GM18907 (cell line): ENCODE measurements around the gene SIX5.

ENCODE experiments used
- ATAC-seq: cut with Tn5 transposase; IDR thresholded peaks from one replicate; pipeline ENCODE4 v1.9.1; 2021; ENCODE audit warnings: mild to moderate bottlenecking, moderate library complexity; ENCODE audit not compliant: unreplicated experiment

The SIX5 gene

DNA sequence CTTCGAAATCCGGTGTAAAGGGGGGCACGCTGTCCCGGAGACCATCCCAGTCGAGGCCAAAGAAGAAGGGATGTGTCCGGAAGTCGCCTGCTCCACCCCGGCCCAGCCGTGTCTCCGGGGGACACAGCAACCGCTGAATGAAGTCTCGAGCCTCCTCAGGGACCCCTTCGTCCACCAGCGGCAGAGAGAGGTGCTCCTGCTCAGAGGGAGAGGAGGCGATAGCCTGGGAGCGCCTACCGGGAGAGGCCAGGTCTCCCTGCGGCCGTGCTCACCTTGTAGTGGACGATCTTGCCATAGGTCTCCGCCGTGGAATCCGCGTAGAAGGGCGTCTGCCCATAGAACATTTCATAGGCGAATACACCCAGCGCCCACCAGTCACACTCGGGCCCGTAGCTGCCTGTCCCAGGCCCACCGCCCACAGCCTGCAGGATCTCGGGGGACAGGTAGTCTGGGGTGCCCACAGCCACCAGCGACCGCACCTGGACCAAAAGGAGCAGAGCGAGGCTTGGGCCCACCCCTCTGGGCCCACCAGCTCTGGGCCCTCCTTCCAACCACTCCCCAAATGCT, 8.4 kb upstream of the SIX5 start:
- ATAC-seq, result no peak

DNA sequence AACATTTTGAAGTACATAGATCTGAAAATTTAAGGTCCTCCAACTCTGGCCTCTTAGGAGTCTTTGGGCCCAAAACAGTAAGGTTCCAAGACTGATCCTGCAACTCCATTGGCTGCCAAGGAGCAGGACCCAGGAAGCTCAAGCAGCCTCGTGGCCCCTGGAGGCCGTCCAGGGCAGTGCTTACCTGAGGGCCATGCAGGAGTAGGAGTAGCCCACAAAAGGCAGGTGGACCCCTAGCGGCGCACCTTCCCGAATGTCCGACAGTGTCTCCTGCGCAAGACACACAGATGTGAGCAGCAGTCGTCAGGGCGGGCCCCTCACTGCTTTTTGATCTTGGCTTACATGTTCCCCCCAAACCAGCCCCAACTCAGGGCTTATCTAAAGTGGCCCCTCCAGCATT, 5.7 kb upstream of the SIX5 start:
- no peak for ATAC-seq

DNA sequence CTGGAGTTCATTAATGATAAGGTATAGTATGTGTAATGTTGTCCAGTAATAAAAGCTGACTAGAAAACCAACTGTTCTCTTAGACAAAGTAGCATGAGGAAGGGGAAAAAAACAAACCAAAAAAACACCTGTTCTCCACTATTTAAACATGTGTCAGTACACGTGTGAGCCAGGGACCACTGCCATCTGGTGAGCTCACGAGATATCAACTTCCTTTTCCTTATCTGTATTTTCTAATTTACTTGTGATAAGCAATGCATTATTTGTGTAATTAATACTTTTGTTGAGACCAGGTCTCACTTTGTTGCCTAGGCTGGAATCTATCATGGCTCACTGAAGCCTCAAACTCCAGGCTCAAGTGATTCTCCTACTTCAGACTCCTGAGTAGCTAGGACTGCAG, 4.3 kb upstream of the SIX5 start:
- no peak for ATAC-seq

GRCh38 chr19:45772912-45773311, 3.9 kb upstream of the SIX5 start:
- ATAC-seq, result no peak

- no peak for ATAC-seq
These were observed 3.2 kb upstream of the SIX5 start for GRCh38 chr19:45772130-45772840.

DNA sequence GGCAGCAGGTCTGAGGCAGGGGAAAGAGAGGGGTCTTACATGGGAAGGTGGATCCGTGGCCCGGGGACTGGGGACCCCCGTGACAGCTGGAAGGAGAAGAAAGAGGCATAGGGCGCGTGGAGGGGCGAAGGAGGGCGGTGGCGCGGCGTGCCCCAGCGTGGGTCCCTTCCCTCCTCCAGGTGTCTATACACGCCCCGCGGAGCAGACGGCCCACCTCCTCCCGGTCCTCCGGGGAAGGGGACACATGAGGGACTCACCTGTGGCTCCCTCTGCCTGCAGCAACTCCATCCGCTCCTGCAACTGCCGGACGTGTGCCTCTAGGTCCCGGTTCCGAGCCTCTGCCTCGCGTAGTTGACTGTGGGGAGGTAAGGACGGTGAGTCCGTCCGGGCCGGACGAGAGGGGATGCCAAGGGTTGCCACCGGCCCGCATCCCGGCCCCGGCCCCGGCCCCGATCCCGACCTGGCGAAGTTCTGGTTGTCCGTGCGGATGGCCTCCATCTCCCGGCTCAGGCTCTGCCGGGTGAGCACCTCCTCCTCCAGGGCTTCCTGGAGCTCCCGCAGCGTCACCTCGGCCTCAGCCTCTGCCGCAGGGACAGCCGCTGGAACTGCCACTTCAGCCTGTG, 2.4 kb upstream of the SIX5 start:
- no peak for ATAC-seq

GRCh38 chr19:45770192-45771101, 1.4 kb upstream of the SIX5 start:
- peak; percentile 55 for ATAC-seq

GRCh38 chr19:45769821-45770191, 754 bp upstream of the SIX5 start:
- ATAC-seq, result peak; percentile 12

GRCh38 chr19:45768655-45768983, 433 bp downstream of the SIX5 start:
- no peak for ATAC-seq

DNA sequence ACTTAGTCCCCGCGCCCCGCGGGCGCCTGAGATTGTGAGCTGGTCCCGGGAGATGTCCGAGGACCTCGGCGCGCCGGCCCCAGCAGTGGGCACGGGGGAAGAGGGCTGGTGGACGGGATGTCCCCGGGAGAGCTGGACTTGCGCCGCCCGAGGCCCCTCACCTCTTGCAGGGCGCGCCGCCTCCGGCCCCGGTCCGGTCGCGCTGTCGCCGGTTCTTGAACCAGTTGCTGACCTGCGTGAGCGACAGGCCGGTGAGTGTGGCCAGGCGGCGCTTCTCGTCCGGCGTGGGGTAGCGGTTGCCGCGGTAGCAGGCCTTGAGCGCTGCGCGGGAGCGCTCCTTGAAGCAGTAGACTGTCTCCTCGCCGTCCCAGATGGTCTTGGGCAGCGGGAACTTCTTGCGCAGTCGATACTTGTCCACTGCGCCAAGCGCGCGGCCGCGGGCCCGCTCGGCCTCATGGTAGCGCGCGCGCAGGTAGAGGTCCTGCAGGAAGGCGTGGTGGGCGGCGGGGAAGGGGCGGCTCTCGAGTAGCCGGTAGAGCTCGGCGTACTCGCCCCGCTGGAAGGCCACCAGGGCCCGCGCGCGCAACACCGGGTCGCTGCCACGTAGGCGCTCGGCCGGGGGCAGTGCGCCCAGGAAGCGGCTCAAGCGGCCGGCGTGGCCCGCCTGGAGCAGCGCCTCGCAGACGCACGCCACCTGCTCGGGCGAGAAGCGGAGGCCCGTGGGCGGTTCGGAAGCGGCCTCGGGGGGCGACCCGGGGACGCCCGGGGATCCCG, 984 bp downstream of the SIX5 start:
- ATAC-seq, result no peak

DNA sequence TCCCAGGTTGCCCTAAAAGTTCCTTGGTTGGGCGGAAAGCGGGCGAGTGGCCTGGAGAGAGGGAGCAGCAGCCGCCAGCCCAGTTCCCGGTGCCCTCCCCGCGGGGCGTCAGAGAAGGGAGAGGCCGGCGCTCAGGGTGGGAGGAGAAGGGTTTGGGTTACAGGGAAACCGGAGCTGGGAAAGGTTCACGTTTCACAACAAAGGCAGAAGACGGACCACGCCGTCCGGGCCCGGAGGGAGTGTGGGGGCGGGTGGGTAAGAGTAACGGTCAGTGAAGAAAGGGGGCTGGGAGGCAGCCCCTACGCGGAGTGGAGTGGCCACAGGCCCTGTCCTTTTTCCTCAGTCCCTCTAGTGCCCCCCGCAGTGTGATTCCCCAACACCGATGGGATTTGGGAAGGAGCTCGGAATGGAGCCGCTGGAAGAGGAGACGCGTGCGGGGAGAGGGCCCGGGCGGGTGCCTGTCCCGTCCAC, 1.6 kb downstream of the SIX5 start:
- no peak for ATAC-seq

DNA sequence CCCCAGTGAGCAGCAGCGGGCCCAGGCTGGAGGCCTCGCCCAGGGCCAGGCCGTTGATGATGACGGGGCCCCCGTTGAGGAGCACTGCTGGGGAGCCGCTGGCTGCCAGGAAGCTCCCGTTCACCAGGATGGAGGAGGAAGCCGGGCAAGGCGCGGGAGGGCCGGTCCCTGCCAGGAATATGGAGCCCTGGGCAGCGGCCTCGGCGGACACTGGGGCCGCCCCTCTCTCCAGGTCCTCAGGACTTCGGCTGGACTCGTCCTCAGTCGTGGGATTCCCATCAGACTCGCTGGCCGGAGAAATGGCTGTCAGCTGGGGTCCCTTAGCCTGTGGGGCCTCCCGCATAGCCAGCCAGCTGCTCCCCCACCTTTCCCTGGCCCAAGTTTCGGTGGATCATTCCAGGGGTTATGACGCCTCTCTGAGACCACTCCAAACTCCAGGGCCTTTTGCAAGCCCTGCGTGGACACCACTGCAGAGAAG, 2.1 kb downstream of the SIX5 start:
- no peak for ATAC-seq

- ATAC-seq, result no peak
These were observed 2.7 kb downstream of the SIX5 start for GRCh38 chr19:45766296-45766868.

DNA sequence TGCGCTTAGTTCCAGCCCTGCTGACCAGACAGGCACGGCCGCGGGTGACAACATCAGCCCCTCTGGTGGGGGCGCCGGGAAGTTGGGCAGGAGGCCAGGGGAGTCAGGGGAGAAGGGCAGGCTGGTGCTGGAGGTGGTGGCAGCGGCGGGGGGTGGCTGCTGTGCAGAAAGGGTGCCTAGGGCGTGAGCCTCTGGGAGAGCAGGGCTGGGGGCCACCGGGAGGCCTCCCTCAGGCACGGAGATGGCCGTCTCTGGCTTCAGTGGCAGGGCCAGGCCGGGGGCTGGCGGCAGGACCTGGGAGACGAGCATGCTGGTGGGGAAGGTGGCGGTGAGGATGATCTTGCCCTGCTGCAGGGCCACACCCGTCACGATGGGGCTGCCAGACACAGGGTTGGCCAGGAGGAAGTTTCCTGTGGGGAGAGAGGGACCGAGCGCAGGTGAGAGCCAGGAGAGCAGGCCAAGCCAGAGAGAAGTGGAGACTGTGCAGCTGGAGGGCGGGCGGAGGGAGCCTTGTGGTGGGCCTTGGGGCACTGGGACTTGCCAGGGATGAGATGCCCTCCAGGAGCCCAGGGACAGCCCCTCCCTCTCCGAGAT, 3.3 kb downstream of the SIX5 start:
- ATAC-seq, result no peak

DNA sequence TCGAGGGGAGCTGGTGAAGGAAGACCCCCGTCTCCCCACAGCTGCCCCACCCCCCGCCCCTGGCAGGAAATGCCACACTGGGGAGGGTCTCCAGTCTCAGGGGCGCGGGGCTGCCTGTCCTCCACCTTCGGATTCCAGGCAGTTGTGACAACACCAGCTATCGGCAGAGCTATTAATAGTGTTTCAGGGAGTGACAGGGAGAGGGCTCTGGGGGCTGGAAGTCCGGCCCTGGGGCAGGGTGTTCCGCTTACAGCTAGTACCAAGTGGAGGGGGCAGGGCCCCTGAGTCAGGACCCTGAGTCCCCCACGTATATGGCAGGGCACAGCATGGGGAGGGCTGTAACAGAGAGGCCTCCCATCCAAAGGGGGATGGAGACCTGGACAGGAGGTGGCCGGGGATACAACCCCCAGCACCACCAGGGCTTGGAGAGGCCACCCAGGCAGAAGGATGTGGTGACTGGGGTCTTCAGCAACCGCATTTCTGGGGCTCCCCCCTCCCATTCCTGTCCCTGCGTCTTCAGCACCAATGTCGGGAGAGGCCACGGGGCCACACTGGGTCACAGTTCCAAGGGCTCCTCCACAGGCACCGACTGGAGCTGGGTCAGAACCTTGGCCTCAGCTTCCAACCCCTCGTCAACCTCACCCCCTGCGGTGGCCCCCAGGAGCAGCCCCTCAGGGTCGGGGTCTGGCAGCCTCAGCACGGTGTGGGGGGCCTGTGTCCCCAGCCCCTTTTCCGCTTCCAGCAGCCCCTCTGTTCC, 3.9 kb downstream of the SIX5 start:
- no peak for ATAC-seq

GRCh38 chr19:45764475-45764874, 4.6 kb downstream of the SIX5 start:
- ATAC-seq, result no peak

- no peak for ATAC-seq
These were observed 5.3 kb downstream of the SIX5 start for GRCh38 chr19:45763691-45764294.

DNA sequence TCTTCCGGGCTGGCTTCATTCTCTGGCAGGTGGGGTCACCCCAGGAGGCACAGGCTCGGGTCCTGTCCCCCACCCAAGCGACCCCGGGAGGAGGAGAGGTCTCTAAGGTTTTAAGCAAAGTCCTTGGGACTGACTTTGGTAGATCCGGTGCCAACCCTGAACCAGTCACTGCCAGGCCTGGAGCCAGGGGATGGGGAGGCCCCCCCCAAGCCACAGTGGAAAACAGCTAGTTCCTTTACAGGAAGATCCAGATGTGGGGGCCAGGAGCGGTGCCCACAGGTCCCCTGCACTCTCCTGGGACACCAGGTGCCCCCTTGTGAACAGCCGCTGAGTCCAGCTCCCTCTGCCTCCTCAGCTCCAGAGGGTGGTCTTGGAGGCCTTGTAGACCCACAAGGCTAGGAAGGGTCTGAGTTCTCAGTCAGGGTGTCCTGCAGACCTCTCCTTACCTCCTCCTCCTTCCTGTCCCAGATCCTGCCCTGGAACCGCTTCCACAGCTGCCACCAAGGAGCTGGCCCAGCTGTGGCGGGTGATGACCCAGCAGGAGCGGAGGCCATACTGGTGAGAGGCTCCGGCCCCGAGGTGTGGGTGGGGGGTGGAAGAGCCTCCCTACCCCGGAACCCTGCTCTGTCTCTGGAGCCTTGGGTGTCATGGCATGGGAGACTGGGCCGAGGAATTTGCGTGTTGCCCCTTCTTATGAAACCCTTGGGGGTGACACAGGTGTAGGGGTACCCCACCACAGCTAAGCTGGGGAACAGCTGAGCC, 6.0 kb downstream of the SIX5 start:
- ATAC-seq, result no peak
